ENCODE measurements around the gene APBA3. TPM values are rescaled to one million over a fixed set of nuclear protein-coding genes. Genes with fewer than 3 reads are reported as not detected.
A peak's percentile ranks its signal among the peaks of the same experiment; 100 is the strongest.

The APBA3 gene
- polyA plus RNA-seq, 1 experiment, result 12.4 TPM

GRCh38 chr19:3803114-3803888, 41.8 kb upstream of the APBA3 start:
- no peak for DNase-seq (ENCODE audit: low read depth)
- no peak for TF ChIP-seq CTCF (IDR thresholded peaks at IDR 0.05; ENCODE audit: insufficient read depth, low read depth, low read length)
- CTCF ChIA-PET, result no interaction called here
- no peak overlapping the region for H3K4me3 ChIP-seq (ENCODE audit: low read depth, low read length)
- H3K27me3 ChIP-seq (ENCODE audit: control insufficient read depth, insufficient read depth, low read length), result peaks cover 16% of the 10 kb centered on the region
- POLR2A ChIA-PET, result no interaction called here
- no peaks in the 10 kb centered on the region for H3K36me3 ChIP-seq (ENCODE audit: control insufficient read depth, insufficient read depth, low read length)

- Histone ChIP-seq H3K27me3 (ENCODE audit: control insufficient read depth, insufficient read depth, low read length) (peaks cover 16% of the 10 kb centered on the region), H3K36me3 (ENCODE audit: control insufficient read depth, insufficient read depth, low read length) (no peaks in the 10 kb centered on the region), H3K4me3 (ENCODE audit: low read depth, low read length) (peak overlapping the region; percentile 16; the same call in 1 of the 2 replicates)
- ChIA-PET CTCF (no interaction called here), POLR2A (no interaction called here)
- TF ChIP-seq CTCF (IDR thresholded peaks at IDR 0.05; ENCODE audit: insufficient read depth, low read depth, low read length), result peak; percentile 42; the same call in 1 of the 2 replicates
- DNase-seq (ENCODE audit: low read depth), result no peak
Observed at GRCh38 chr19:3801412-3802096, 40.1 kb upstream of the APBA3 start.

GRCh38 chr19:3800996-3801395, 39.5 kb upstream of the APBA3 start:
- DNase-seq (ENCODE audit: low read depth), result no peak
- ChIA-PET POLR2A (no interaction called here), CTCF (no interaction called here)
- Histone ChIP-seq H3K4me3 (ENCODE audit: low read depth, low read length) (peak overlapping the region; percentile 16; the same call in 1 of the 2 replicates), H3K36me3 (ENCODE audit: control insufficient read depth, insufficient read depth, low read length) (no peaks in the 10 kb centered on the region), H3K27me3 (ENCODE audit: control insufficient read depth, insufficient read depth, low read length) (peaks cover 16% of the 10 kb centered on the region)
- no peak for TF ChIP-seq CTCF (IDR thresholded peaks at IDR 0.05; ENCODE audit: insufficient read depth, low read depth, low read length)

- no peaks in the 10 kb centered on the region for H3K36me3 ChIP-seq (ENCODE audit: control insufficient read depth, insufficient read depth, low read length)
- no peak overlapping the region for H3K4me3 ChIP-seq (ENCODE audit: low read depth, low read length)
- CTCF ChIA-PET, result interaction anchor here (1.1 to 3.4 kb wide), 2 partner anchors 9 to 24 kb away, joined by 3 to 15 read pairs; no protein-coding TSS in a partner anchor
- POLR2A ChIA-PET, result no interaction called here
- peaks cover 16% of the 10 kb centered on the region for H3K27me3 ChIP-seq (ENCODE audit: control insufficient read depth, insufficient read depth, low read length)
- no peak for TF ChIP-seq CTCF (IDR thresholded peaks at IDR 0.05; ENCODE audit: insufficient read depth, low read depth, low read length)
- no peak for DNase-seq (ENCODE audit: low read depth)
Observed at GRCh38 chr19:3798137-3798536, 36.6 kb upstream of the APBA3 start.

- no peak for DNase-seq (ENCODE audit: low read depth)
- no peak for TF ChIP-seq CTCF (IDR thresholded peaks at IDR 0.05; ENCODE audit: insufficient read depth, low read depth, low read length)
- peaks cover 6% of the 10 kb centered on the region for H3K27me3 ChIP-seq (ENCODE audit: control insufficient read depth, insufficient read depth, low read length)
- no peaks in the 10 kb centered on the region for H3K36me3 ChIP-seq (ENCODE audit: control insufficient read depth, insufficient read depth, low read length)
- ChIA-PET CTCF (interaction anchor here (1.2 to 3.4 kb wide), 3 partner anchors 16 to 25 kb away, joined by 3 to 15 read pairs (median 4); no protein-coding TSS in a partner anchor), POLR2A (no interaction called here)
- H3K4me3 ChIP-seq (ENCODE audit: low read depth, low read length), result no peak overlapping the region
Observed at GRCh38 chr19:3796358-3796757, 34.9 kb upstream of the APBA3 start.
